Measurements from ENCODE around the gene KLKB1.

DNA sequence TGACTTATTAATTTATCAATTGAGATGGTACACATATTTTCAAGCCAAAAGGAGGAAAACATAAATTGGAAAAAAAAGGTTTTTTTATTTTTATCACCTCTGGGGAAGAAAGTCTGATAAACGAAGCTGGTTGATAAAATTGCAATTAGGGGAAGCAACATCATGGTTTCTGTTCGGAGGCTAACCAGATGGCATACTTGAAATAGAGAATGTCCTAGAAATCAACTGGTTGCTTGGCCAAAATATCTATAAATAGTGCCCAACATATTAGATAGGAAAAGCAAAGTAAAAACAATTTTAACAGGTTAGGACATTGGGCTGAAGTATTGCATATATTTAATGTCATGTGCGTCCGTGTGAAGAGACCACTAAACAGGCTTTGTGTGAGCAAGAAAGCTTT lies 14.3 kb downstream of the KLKB1 start:
- TF ChIP-seq CBFB (CRISPR knock-in tag; IDR thresholded peaks at IDR 0.05; ENCODE audit: low read depth): no peak
- TF ChIP-seq ZNF423 (CRISPR knock-in tag; IDR thresholded peaks at IDR 0.05): no peak
- TF ChIP-seq SP1 (CRISPR knock-in tag; conservative IDR thresholded peaks at IDR 0.05): 0 out of 2 replicates have a peak, but pooled peaks have one; percentile 5
- TF ChIP-seq, protein P1, sequence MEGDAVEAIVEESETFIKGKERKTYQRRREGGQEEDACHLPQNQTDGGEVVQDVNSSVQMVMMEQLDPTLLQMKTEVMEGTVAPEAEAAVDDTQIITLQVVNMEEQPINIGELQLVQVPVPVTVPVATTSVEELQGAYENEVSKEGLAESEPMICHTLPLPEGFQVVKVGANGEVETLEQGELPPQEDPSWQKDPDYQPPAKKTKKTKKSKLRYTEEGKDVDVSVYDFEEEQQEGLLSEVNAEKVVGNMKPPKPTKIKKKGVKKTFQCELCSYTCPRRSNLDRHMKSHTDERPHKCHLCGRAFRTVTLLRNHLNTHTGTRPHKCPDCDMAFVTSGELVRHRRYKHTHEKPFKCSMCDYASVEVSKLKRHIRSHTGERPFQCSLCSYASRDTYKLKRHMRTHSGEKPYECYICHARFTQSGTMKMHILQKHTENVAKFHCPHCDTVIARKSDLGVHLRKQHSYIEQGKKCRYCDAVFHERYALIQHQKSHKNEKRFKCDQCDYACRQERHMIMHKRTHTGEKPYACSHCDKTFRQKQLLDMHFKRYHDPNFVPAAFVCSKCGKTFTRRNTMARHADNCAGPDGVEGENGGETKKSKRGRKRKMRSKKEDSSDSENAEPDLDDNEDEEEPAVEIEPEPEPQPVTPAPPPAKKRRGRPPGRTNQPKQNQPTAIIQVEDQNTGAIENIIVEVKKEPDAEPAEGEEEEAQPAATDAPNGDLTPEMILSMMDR (IDR thresholded peaks at IDR 0.05): no peak
- no peak for TF ChIP-seq TEAD1 (CRISPR knock-in tag; IDR thresholded peaks at IDR 0.05)
- TF ChIP-seq ZNF317 (CRISPR knock-in tag; IDR thresholded peaks at IDR 0.05; ENCODE audit: borderline replicate concordance, low read depth): no peak
- no peak for TF ChIP-seq JUN (CRISPR knock-in tag; IDR thresholded peaks at IDR 0.05)
- TF ChIP-seq, protein P2, sequence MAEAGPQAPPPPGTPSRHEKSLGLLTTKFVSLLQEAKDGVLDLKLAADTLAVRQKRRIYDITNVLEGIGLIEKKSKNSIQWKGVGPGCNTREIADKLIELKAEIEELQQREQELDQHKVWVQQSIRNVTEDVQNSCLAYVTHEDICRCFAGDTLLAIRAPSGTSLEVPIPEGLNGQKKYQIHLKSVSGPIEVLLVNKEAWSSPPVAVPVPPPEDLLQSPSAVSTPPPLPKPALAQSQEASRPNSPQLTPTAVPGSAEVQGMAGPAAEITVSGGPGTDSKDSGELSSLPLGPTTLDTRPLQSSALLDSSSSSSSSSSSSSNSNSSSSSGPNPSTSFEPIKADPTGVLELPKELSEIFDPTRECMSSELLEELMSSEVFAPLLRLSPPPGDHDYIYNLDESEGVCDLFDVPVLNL (CRISPR knock-in tag; IDR thresholded peaks at IDR 0.05; ENCODE audit: borderline replicate concordance, low read depth): no peak
- TF ChIP-seq ETV6 (CRISPR knock-in tag; IDR thresholded peaks at IDR 0.05): no peak
- TF ChIP-seq, protein P3, sequence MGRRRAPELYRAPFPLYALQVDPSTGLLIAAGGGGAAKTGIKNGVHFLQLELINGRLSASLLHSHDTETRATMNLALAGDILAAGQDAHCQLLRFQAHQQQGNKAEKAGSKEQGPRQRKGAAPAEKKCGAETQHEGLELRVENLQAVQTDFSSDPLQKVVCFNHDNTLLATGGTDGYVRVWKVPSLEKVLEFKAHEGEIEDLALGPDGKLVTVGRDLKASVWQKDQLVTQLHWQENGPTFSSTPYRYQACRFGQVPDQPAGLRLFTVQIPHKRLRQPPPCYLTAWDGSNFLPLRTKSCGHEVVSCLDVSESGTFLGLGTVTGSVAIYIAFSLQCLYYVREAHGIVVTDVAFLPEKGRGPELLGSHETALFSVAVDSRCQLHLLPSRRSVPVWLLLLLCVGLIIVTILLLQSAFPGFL (CRISPR knock-in tag; IDR thresholded peaks at IDR 0.05; ENCODE audit: borderline replicate concordance): no peak
- no peak for TF ChIP-seq NR2C2 (CRISPR knock-in tag; IDR thresholded peaks at IDR 0.05)
- TF ChIP-seq, protein P4, sequence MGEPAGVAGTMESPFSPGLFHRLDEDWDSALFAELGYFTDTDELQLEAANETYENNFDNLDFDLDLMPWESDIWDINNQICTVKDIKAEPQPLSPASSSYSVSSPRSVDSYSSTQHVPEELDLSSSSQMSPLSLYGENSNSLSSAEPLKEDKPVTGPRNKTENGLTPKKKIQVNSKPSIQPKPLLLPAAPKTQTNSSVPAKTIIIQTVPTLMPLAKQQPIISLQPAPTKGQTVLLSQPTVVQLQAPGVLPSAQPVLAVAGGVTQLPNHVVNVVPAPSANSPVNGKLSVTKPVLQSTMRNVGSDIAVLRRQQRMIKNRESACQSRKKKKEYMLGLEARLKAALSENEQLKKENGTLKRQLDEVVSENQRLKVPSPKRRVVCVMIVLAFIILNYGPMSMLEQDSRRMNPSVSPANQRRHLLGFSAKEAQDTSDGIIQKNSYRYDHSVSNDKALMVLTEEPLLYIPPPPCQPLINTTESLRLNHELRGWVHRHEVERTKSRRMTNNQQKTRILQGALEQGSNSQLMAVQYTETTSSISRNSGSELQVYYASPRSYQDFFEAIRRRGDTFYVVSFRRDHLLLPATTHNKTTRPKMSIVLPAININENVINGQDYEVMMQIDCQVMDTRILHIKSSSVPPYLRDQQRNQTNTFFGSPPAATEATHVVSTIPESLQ (CRISPR knock-in tag; IDR thresholded peaks at IDR 0.05): no peak
- TF ChIP-seq FOXJ3 (CRISPR knock-in tag; IDR thresholded peaks at IDR 0.05; ENCODE audit: borderline replicate concordance): no peak
